Thymus (tissue), 11 donors: ENCODE measurements around the gene AKAP10. TPM values are rescaled to one million over a fixed set of nuclear protein-coding genes. Genes with fewer than 3 reads are reported as not detected.
"Not testable (repeated sequence)": the region's sequence is repeated elsewhere in the genome, so short reads cannot be mapped to it uniquely, and the experiment has no call there.

Source experiments
- DNase-seq, 9 donors: peaks; one replicate each; pipeline ENCODE4 v3.0.0-alpha.2; 2013; ENCODE audit warnings: low spot score in 9 of 9, low read depth in 6 of 9, missing footprints in 1 of 9
- H3K27ac ChIP-seq, 2 donors: one replicate each; pipeline ENCODE4 v1.5.1; 2013; ENCODE audit warnings: control low read depth in 1 of 2, low read depth in 1 of 2, low read length in 1 of 2, mild to moderate bottlenecking in 1 of 2, moderate library complexity in 1 of 2
- H3K27me3 ChIP-seq, 2 donors: one replicate each; pipeline ENCODE4 v1.5.1; 2013; ENCODE audit warnings: low read length in 1 of 2; ENCODE audit not compliant: control insufficient read depth in 2 of 2, insufficient read depth in 1 of 2
- H3K36me3 ChIP-seq, 2 donors: one replicate each; pipeline ENCODE4 v1.5.1; 2013; ENCODE audit warnings: low read length in 1 of 2, mild to moderate bottlenecking in 1 of 2, moderate library complexity in 1 of 2; ENCODE audit not compliant: control insufficient read depth in 2 of 2, insufficient read depth in 2 of 2
- H3K4me1 ChIP-seq, 2 donors: one replicate each; pipeline ENCODE4 v1.5.1; 2013; ENCODE audit warnings: low read length in 2 of 2; ENCODE audit not compliant: control insufficient read depth in 2 of 2, insufficient read depth in 2 of 2
- H3K4me3 ChIP-seq, 2 donors: one replicate each; pipeline ENCODE4 v1.5.1; 2013; ENCODE audit warnings: low read length in 2 of 2, control low read depth in 1 of 2, mild to moderate bottlenecking in 1 of 2
- H3K9me3 ChIP-seq, 2 donors: one replicate each; pipeline ENCODE4 v1.5.1; 2013; ENCODE audit warnings: low read length in 1 of 2, mild to moderate bottlenecking in 1 of 2; ENCODE audit not compliant: control insufficient read depth in 2 of 2, insufficient read depth in 1 of 2
- WGBS: extraction: QIAGEN DNeasy Blood & Tissue Kit; methylation state at CpG from one replicate; pipeline ENCODE4 v1.1.7; 2013; 5-methylcytosine and 5-hydroxymethylcytosine counted together
- polyA plus RNA-seq: library from polyadenylated mRNA; stranded (reverse); fragments of 200-250 nt; gene quantifications from one replicate; pipeline ENCODE4 v1.2.3, GENCODE V29; 2013
- total RNA-seq: library from RNA; stranded (reverse); fragments of 120-200 nt; gene quantifications from one replicate; pipeline ENCODE4 v1.2.4, GENCODE V29; 2013
- donor health status: healthy.

Gene AKAP10
- total and polyA plus RNA-seq, 2 donors, result 14.3 to 24.9 TPM

DNA sequence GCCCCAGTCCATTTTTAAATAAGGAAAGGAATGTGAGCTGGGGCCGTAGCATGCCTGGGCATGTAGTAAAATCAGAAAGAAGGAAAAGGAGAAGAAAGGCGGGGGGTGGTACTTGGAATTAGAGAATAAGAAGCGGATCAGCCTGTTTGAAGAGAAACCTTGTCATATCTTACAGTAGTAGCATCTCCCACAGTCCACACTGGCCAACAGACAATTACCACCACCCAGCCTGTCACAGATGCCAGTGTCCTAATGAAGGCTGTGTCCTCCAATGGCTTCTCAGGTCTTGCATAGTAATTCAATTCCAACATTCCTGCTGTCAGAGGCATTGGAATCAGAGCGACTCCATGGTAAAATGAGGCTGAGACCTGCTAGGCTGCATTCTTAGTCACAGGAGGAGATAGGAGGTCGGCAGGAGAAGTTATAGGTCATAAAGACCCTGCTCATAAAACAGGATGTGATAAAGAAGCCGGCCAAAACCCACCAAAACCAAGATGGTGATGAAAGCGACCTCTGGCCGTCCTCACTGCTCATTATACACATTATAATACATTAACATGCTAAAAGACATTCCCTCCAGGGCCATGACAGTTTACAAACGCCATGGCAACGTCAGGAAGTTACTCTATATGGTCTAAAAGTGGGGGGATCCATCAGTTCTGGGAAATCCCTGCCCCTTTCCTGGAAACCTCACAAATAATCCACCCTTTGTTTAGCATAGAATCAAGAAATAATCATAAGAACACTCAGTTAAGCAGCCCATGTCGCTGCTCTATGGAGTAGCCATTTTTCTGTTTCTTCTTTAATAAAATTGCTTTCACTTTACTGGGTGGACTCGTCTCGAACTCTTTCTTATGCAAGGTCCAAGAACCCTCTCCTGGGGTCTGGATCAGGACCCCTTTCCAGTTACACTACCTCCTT is 9.6 kb upstream of the AKAP10 start:
- no peaks in the 10 kb centered on the region for H3K36me3 ChIP-seq
- no peak overlapping the region for H3K27ac ChIP-seq
- H3K9me3 ChIP-seq, result no peaks in the 10 kb centered on the region
- H3K27me3 ChIP-seq, result peaks cover 0 to 6% of the 10 kb centered on the region in 2 donors
- no peaks in the 10 kb centered on the region for H3K4me1 ChIP-seq
- no peak overlapping the region for H3K4me3 ChIP-seq
- WGBS, result 90% methylated on average over 13 of the region's 13 CpGs
- no peak for DNase-seq

GRCh38 chr17:19979917-19980770 is 2.5 kb upstream of the AKAP10 start:
- H3K4me3 ChIP-seq, result no peak overlapping the region
- peaks cover 0 to 10% of the 10 kb centered on the region in 2 donors for H3K27me3 ChIP-seq
- H3K27ac ChIP-seq, result no peak overlapping the region
- DNase-seq, result no peak
- H3K4me1 ChIP-seq, result peaks cover 9 to 18% of the 10 kb centered on the region in 2 donors
- H3K9me3 ChIP-seq, result peaks cover 1 to 7% of the 10 kb centered on the region in 2 donors
- H3K36me3 ChIP-seq, result peaks cover 0 to 3% of the 10 kb centered on the region in 2 donors
- WGBS, result 83% methylated on average over 43 of the region's 43 CpGs

DNA sequence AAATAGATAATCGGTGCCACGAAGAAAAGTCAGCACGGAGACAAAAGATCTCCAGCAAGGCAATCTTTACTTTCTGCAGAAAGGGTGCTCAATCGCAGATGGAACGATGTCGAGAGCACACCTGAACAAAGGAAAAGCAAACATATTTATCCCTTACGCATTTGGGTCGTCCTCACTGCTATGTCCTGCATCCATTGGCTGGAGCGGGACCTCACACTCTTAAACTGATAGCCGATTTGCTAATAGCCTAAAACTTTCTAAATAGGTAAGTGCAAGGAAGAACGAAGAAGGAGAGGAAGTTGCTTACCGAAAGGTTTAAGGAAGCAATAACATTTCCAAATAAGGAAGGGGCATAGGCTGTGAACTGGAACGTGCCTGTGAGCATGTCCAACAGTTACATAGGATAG is 1.2 kb upstream of the AKAP10 start:
- Histone ChIP-seq H3K36me3 (peaks cover 0 to 5% of the 10 kb centered on the region in 2 donors), H3K4me1 (peaks cover 9 to 18% of the 10 kb centered on the region in 2 donors), H3K27me3 (peaks cover 0 to 10% of the 10 kb centered on the region in 2 donors), H3K4me3 (no peak overlapping the region), H3K9me3 (peaks cover 1 to 7% of the 10 kb centered on the region in 2 donors), H3K27ac (no peak overlapping the region)
- DNase-seq, result no peak
- 84% methylated on average over 13 of the region's 13 CpGs for WGBS

DNA sequence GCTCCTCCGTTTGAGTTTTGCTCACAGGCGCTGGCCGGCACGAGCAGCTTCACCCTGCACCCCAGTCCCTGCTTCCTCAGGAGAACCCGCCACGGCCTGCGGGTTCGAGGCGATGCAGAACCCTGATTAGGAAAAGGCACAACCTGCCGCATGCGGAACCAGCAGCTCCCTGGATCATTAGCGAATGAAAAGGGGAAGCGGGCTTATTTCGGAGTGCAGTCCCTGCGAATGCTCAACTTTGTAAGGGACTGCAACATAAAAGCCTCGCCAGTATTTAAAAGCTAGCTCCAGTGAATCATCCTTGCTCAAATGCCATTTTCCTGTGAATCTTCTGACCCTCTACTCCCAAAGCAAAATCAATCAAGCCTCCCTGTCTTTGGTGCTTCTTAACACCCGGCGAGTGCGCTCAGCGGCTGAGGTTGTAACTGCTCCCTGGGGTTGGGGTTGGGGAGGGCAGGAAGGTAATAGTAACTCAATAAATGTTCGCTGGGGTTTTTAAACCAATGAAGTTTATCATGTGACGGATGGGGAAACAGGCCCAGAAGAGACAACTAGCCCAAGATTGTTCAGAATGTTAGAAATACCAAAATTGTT is 678 bp upstream of the AKAP10 start:
- Histone ChIP-seq H3K9me3 (peaks cover 1 to 7% of the 10 kb centered on the region in 2 donors), H3K27me3 (peaks cover 0 to 10% of the 10 kb centered on the region in 2 donors), H3K4me3 (peak overlapping the region; percentile 77 to 88), H3K4me1 (peaks cover 9 to 18% of the 10 kb centered on the region in 2 donors), H3K27ac (peak overlapping the region; percentile 92 to 94), H3K36me3 (peaks cover 0 to 5% of the 10 kb centered on the region in 2 donors)
- peak in 2 of 9 donors; percentile 3 to 23 for DNase-seq
- WGBS, result 12% methylated on average over 22 of the region's 22 CpGs

- DNase-seq, result no peak
- 94% methylated on average over 3 of the region's 3 CpGs for WGBS
- Histone ChIP-seq H3K4me3 (no peak overlapping the region), H3K9me3 (peaks cover 1 to 7% of the 10 kb centered on the region in 2 donors), H3K27me3 (peaks cover 0 to 8% of the 10 kb centered on the region in 2 donors), H3K36me3 (peaks cover 0 to 12% of the 10 kb centered on the region in 2 donors), H3K27ac (no peak overlapping the region), H3K4me1 (peaks cover 9 to 18% of the 10 kb centered on the region in 2 donors)
Observed at GRCh38 chr17:19975601-19976000, 2.0 kb downstream of the AKAP10 start.

GRCh38 chr17:19973156-19973555 is 4.5 kb downstream of the AKAP10 start:
- no peaks in the 10 kb centered on the region for H3K27me3 ChIP-seq
- no peak overlapping the region for H3K4me3 ChIP-seq
- H3K36me3 ChIP-seq, result peaks cover 11 to 23% of the 10 kb centered on the region in 2 donors
- H3K27ac ChIP-seq, result no peak overlapping the region
- WGBS, result 98% methylated on average over 2 of the region's 2 CpGs
- DNase-seq, result no peak
- H3K9me3 ChIP-seq, result peaks cover 0 to 1% of the 10 kb centered on the region in 2 donors
- peaks cover 6 to 11% of the 10 kb centered on the region in 2 donors for H3K4me1 ChIP-seq

- not testable (repeated sequence) for H3K4me1 ChIP-seq, H3K4me3 ChIP-seq, H3K9me3 ChIP-seq, DNase-seq, H3K27me3 ChIP-seq, H3K27ac ChIP-seq
- WGBS, result 95% methylated on average over 2 of the region's 2 CpGs
- peaks cover 27 to 46% of the 10 kb centered on the region in 2 donors for H3K36me3 ChIP-seq
Observed at GRCh38 chr17:19962954-19963353, 14.7 kb downstream of the AKAP10 start.

DNA sequence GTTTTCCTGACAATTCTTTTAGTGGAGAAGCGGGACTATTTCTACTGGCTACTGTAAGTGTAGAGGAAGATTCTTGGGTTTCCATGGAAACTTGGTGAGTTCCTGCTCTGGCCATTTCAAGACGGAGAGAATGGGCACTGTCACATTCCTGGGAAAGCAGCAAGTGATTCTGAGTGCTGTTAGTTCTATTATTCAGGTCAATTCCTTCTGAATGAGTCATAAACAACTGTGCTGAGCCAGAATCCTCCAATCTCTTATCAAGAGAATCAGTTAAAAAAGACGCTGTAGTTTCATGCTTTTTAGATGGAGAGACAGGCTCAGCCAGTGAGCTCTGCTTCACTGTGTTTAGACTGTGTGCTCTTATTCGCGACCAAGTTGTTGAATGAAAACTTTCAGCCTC is 19.6 kb downstream of the AKAP10 start:
- Histone ChIP-seq H3K27ac (no peak overlapping the region), H3K9me3 (peaks cover 0 to 1% of the 10 kb centered on the region in 2 donors), H3K36me3 (peaks cover 32 to 50% of the 10 kb centered on the region in 2 donors), H3K4me3 (no peak overlapping the region), H3K27me3 (no peaks in the 10 kb centered on the region), H3K4me1 (no peaks in the 10 kb centered on the region)
- no peak for DNase-seq
- 94% methylated on average over 5 of the region's 5 CpGs for WGBS
